OCI-LY7 (cell line): ENCODE results near the gene OR6N2. TPM values are rescaled to one million over a fixed set of nuclear protein-coding genes. Genes with fewer than 3 reads are reported as not detected.

Source experiments
- BruUV-seq: library from RNA; stranded (reverse); fragments of 400-500 nt; replicated peaks from 2 replicates; lab custom pipeline; 2021; lab: Mats Ljungman, UMichigan
- CTCF ChIA-PET: fragments of 300-600 bp; sonication (Branson Sonifier 250); formaldehyde crosslinking; loops from one replicate; lab custom pipeline; 2022; ENCODE audit warnings: antibody characterized with exemption; ENCODE audit not compliant: unreplicated experiment; lab: Charles Lee
- POLR2A ChIA-PET: fragments of 300-600 bp; sonication (Branson Sonifier 250); formaldehyde crosslinking; loops from one replicate; lab custom pipeline; 2022; ENCODE audit warnings: antibody characterized with exemption; lab: Charles Lee
- DNase-seq: peaks from one replicate; pipeline ENCODE4 v3.0.0-alpha.2; 2015; ENCODE audit warnings: low spot score
- H2AFZ ChIP-seq: fragments of 200-600 bp; sonication (generic), shearing (Covaris generic); 2 replicates; pipeline ENCODE4 v1.6.1; 2014; ENCODE audit warnings: mild to moderate bottlenecking, antibody characterized with exemption, low read length, moderate library complexity
- H3K27ac ChIP-seq: fragments of 200-600 bp; sonication (generic); 2 replicates; pipeline ENCODE4 v1.5.1; 2014; ENCODE audit warnings: mixed run types, low read depth, mild to moderate bottlenecking, moderate library complexity, low read length, inconsistent platforms; ENCODE audit not compliant: poor library complexity, severe bottlenecking
- H3K36me3 ChIP-seq: fragments of 200-600 bp; sonication (generic); 2 replicates; pipeline ENCODE4 v1.6.1; 2014; ENCODE audit warnings: mild to moderate bottlenecking, antibody characterized with exemption, low read length, moderate library complexity, mixed read lengths; ENCODE audit not compliant: insufficient read depth
- H3K4me1 ChIP-seq: fragments of 200-600 bp; sonication (generic); 2 replicates; pipeline ENCODE4 v1.5.1; 2014; ENCODE audit warnings: mild to moderate bottlenecking, low read length; ENCODE audit not compliant: insufficient read depth, poor library complexity, severe bottlenecking
- H3K4me2 ChIP-seq: fragments of 200-600 bp; sonication (generic); 2 replicates; pipeline ENCODE4 v1.6.1; 2014; ENCODE audit warnings: mild to moderate bottlenecking, low read length
- H3K4me3 ChIP-seq: fragments of 200-600 bp; sonication (generic); 2 replicates; pipeline ENCODE4 v1.5.1; 2014; ENCODE audit warnings: mild to moderate bottlenecking, low read depth, low read length; ENCODE audit not compliant: poor library complexity, severe bottlenecking
- H3K79me2 ChIP-seq: fragments of 200-600 bp; sonication (generic); 2 replicates; pipeline ENCODE4 v1.6.1; 2016; ENCODE audit warnings: low read depth, mild to moderate bottlenecking, low read length, moderate library complexity, mixed read lengths; ENCODE audit not compliant: insufficient read depth
- H3K9me2 ChIP-seq: fragments of 200-600 bp; sonication (generic); 2 replicates; pipeline ENCODE4 v1.6.1; 2016; ENCODE audit warnings: mild to moderate bottlenecking, low read length, mixed read lengths; ENCODE audit not compliant: insufficient read depth
- H3K9me3 ChIP-seq: fragments of 200-600 bp; sonication (generic); 2 replicates; pipeline ENCODE4 v1.6.1; 2014; ENCODE audit warnings: mild to moderate bottlenecking, mixed run types, low read length, mixed read lengths
- H4K20me1 ChIP-seq: fragments of 200-600 bp; sonication (generic); 2 replicates; pipeline ENCODE4 v1.6.1; 2014; ENCODE audit warnings: mild to moderate bottlenecking, antibody characterized with exemption, low read length, moderate library complexity, mixed read lengths; ENCODE audit not compliant: insufficient read depth
- EZH2phosphoT487 ChIP-seq: fragments of 200-600 bp; sonication (generic); IDR thresholded peaks from 2 replicates; pipeline ENCODE4 v1.6.1; 2018; ENCODE audit warnings: low read depth, borderline replicate concordance, mild to moderate bottlenecking, mixed run types, antibody characterized with exemption, low read length, moderate library complexity, mixed read lengths
- intact Hi-C: fragments of 100-400 bp; cut with micrococcal nuclease; formaldehyde crosslinking; loops from one replicate; pipeline ENCODE4 v1.10.0; 2022; ENCODE audit not compliant: unreplicated experiment
- total RNA-seq, 2 experiments: library from RNA; depleted of rRNA in 1 of 2; stranded (reverse); fragments of >200 nt in 1 of 2; shearing (Covaris generic) in 1 of 2; gene quantifications; 2 replicates each; pipeline ENCODE4 v1.2.3, GENCODE V29; 2014 to 2022
- TF ChIP-seq, protein P1 (sequence below): fragments of 200-600 bp; sonication (generic); conservative IDR thresholded peaks from 2 replicates; pipeline ENCODE4 v1.5.1; 2014; ENCODE audit warnings: mild to moderate bottlenecking, antibody characterized with exemption, low read length, moderate library complexity, mixed read lengths

The OR6N2 gene
- total RNA-seq, 2 experiments from 2014 or later, result not detected

DNA sequence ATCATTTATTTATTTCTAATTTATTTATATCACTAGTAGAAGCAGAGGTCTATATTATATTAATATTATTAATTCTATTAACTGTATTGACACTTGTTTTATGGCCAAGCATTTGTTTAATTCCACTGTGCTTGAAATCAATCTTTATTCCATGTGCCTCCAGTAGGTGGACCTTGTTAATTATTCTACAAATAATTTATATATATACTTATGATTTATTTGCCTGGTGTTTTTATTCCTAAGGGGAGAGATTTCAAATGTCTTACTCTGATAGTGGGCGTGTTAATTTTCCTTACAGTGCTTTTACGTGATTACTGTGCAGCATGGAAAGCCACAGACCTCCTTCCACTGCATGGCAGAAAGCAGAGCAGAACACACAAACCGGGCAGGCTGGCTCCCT, 17.5 kb upstream of the OR6N2 start:
- intact Hi-C loops, result loop anchor here (2.0 to 5.0 kb wide), 2 partner anchors 200 to 274 kb away; no protein-coding TSS in a partner anchor
- no peaks in the 10 kb centered on the region for H3K4me1 ChIP-seq
- H3K27ac ChIP-seq, result no peak overlapping the region
- H3K4me2 ChIP-seq, result no peak overlapping the region
- H3K4me3 ChIP-seq, result no peak overlapping the region
- CTCF ChIA-PET, result no interaction called here
- TF ChIP-seq EZH2phosphoT487, result no peak
- TF ChIP-seq, protein P1, sequence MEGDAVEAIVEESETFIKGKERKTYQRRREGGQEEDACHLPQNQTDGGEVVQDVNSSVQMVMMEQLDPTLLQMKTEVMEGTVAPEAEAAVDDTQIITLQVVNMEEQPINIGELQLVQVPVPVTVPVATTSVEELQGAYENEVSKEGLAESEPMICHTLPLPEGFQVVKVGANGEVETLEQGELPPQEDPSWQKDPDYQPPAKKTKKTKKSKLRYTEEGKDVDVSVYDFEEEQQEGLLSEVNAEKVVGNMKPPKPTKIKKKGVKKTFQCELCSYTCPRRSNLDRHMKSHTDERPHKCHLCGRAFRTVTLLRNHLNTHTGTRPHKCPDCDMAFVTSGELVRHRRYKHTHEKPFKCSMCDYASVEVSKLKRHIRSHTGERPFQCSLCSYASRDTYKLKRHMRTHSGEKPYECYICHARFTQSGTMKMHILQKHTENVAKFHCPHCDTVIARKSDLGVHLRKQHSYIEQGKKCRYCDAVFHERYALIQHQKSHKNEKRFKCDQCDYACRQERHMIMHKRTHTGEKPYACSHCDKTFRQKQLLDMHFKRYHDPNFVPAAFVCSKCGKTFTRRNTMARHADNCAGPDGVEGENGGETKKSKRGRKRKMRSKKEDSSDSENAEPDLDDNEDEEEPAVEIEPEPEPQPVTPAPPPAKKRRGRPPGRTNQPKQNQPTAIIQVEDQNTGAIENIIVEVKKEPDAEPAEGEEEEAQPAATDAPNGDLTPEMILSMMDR, result peak; percentile 51; the same call in 1 of the 2 replicates
- BruUV-seq, result no TSS peak
- no peaks in the 10 kb centered on the region for H3K9me2 ChIP-seq
- no peak for DNase-seq
- H3K36me3 ChIP-seq, result no peaks in the 10 kb centered on the region
- POLR2A ChIA-PET, result interaction anchor here (0.7 kb wide), 1 partner anchor 76 kb away, joined by 3 read pairs; no protein-coding TSS in a partner anchor
- H3K79me2 ChIP-seq, result no peaks in the 10 kb centered on the region
- no peaks in the 10 kb centered on the region for H3K9me3 ChIP-seq
- H2AFZ ChIP-seq, result no peak overlapping the region
- no peaks in the 10 kb centered on the region for H4K20me1 ChIP-seq

DNA sequence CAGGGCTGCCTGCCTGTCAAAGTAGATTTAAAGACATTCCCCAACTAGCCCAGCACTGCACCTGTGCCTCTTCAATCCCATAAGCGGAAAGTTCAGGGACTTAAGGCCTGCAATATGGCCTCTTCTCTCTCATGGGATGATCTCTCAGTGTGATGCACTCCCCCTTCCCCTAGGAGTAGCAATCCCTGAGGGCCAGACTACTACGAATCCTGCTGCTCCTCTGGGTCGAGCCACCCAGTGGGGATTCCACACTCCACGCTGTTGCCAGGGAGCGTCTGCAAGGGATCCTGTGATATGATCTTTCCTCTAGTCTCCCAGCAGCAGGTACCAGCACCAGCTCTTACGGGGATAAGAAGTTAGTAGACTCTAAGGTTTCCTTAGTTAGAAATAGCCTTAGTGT, 13.2 kb upstream of the OR6N2 start:
- no peaks in the 10 kb centered on the region for H4K20me1 ChIP-seq
- TF ChIP-seq, protein P1, result no peak
- TF ChIP-seq EZH2phosphoT487, result no peak
- no peak overlapping the region for H3K4me2 ChIP-seq
- no peaks in the 10 kb centered on the region for H3K9me3 ChIP-seq
- H3K9me2 ChIP-seq, result no peaks in the 10 kb centered on the region
- H3K27ac ChIP-seq, result no peak overlapping the region
- H3K4me3 ChIP-seq, result no peak overlapping the region
- POLR2A ChIA-PET, result no interaction called here
- H3K79me2 ChIP-seq, result no peaks in the 10 kb centered on the region
- H2AFZ ChIP-seq, result no peak overlapping the region
- no TSS peak for BruUV-seq
- no peaks in the 10 kb centered on the region for H3K36me3 ChIP-seq
- intact Hi-C loops, result no loop called here
- no peak for DNase-seq
- CTCF ChIA-PET, result no interaction called here
- no peaks in the 10 kb centered on the region for H3K4me1 ChIP-seq

DNA sequence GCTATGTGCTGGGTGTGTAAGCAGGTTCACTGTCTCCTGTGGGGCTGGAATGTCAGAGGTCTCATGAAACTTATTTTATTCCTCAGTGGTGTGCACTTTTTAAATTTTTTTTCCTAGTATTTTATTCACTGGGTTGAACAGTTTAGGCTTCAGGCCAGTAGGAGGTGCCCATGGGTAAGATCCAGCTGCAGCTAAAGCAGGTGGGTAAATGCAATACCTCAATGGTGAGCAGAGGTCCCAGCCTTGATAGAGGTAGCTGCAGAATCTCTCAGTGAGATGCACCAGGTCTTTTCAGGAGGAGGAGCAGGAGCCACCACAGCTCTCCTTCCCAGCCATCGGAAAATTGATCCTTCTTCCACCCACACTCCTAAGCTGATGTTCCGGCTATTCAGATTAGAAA, 12.6 kb upstream of the OR6N2 start:
- peak; percentile 30 for DNase-seq
- TF ChIP-seq, protein P1, result peak; percentile 74
- no peak for TF ChIP-seq EZH2phosphoT487
- Histone ChIP-seq H3K4me3 (no peak overlapping the region), H3K79me2 (no peaks in the 10 kb centered on the region), H3K27ac (no peak overlapping the region), H3K4me1 (no peaks in the 10 kb centered on the region), H3K9me3 (no peaks in the 10 kb centered on the region), H3K36me3 (no peaks in the 10 kb centered on the region), H2AFZ (no peak overlapping the region), H3K4me2 (no peak overlapping the region), H3K9me2 (no peaks in the 10 kb centered on the region), H4K20me1 (no peaks in the 10 kb centered on the region)
- POLR2A ChIA-PET, result no interaction called here
- CTCF ChIA-PET, result no interaction called here
- no TSS peak for BruUV-seq
- intact Hi-C loops, result no loop called here
